ENCODE data around the gene OR2B6. TPM values are rescaled to one million over a fixed set of nuclear protein-coding genes. Genes with fewer than 3 reads are reported as not detected.

Gene OR2B6
- total RNA-seq, 1 donor from 2014 or later = 0.30 TPM

DNA sequence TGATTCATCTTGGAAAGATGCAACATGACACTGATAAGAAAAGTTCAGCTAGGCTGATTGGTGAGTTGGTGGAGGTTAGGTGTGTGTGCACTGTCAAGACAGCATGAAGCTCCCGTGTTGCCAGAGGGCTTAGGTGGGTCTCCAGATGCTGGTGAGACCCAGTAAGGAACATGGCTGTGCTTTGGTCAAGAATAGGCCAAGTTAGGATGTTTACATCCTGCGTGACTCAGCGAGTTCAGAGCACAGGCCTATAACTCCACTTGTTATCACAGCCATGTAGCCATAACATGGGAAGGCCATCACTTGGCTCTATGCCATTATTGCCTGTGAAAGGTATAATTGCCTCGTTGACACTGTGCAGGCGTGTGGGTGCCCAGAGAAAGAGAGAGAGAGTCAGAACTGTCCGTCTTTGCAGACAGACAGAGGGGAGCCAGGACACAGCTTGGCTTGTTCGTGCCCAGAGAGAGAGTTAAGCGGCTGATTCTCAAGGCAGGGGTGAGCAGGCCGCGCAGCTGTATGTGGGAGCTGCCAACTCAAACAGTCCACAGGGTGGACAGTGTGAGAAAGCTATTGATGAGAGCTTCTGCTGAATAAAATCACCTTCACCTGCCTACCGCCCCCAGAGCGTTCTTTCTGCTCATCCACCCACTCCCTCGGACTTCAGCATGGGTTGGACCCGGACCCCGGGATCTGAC, 43.5 kb downstream of the OR2B6 start:
- intact Hi-C loops (cut with micrococcal nuclease) = no loop called here

DNA sequence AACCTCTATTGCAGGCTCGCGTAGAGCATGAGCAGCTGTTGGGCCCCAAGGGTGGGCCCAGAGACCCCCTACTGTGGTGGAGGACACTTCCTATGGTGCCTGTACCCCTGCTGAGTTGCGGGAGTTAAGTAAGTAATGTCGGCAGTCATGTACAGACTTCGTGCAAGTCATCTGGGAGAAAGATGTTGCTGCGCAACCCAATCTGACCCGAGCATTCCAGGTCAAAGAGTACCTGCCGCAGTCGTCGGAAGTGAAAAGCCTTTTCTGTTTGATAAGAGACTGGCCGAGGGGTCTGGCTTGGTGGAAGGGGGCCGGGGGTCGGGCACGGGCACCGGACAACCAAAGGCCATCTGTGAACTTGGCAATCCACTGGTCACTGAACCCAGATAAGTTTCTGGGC, 44.3 kb downstream of the OR2B6 start:
- intact Hi-C loops (cut with micrococcal nuclease) = no loop called here

DNA sequence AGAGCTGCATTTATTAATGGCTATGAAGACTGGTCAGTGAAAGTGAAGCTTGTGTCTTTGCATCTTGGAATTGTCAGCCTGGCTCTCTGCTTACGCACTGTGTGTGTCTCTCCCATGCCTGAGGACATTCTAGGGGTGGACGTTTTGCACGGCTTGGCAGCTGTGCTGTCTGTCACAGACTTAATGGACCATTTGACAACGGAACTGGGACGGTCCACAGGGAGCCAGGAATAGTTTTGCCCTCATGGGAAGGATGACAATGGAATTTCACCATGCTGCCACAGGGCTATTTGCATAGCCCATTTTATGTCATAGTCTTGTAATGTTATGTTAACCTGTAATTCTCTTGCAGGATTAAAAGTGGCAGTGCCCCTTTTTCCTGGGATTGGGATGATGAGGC, 44.7 kb downstream of the OR2B6 start:
- intact Hi-C loops (cut with micrococcal nuclease) = no loop called here

DNA sequence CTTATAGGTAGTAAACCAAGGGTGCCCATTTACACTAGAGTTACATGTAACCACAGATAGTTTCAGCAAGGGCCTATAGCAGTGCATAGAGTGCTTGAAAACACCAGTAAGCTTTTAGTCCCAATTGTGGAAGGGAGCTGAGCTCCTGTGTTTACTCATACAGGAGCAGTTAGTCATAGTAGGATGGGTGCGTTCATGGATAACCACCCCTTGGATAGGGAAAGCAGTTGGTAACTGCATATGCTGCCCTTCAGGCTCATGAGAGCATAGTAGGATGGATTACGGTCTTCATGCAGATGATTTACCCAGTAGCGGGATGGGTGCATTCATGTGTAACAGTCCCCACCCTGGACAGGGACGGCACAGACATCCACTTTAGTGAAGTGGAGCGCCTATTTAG, 45.1 kb downstream of the OR2B6 start:
- intact Hi-C loops (cut with micrococcal nuclease) = no loop called here

DNA sequence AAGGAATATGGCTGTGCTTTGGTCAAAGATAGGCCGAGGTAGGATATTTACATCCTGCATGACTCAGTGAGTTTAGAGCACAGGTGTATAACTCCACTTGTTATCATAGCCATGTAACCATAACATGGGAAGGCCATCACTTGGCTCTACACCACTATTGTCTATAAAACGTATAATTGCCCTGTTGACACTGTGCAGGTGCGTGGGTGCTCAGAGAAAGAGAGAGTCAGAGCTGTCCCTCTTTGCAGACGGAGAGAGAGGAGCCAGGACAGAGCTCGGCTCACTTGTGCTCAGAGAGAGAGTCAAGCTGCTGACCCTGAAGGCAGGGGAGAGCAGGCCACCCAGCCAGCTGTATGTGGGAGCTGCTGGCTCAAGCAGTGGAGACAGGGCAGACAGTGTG, 46.0 kb downstream of the OR2B6 start:
- intact Hi-C loops (cut with micrococcal nuclease) = no loop called here

DNA sequence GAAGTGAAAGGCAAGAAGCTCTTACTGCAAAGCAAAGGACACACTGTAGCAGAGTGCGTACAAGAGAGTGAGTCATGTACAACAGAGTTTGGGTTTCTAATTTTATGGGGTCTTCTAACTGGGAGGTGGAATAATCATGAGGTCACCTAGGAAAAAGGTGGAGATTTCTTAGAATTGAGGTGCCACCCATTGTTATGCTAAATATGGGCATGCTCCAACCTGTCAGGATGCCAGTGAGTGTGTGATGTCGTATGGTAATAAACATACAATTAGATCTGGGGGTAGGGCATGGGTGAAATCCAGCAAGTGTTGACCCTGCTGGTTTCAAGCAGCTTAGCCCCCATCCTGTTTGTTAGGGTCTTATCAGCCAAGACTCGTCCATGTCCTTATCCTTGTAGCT, 46.6 kb downstream of the OR2B6 start:
- intact Hi-C loops (cut with micrococcal nuclease) = no loop called here

DNA sequence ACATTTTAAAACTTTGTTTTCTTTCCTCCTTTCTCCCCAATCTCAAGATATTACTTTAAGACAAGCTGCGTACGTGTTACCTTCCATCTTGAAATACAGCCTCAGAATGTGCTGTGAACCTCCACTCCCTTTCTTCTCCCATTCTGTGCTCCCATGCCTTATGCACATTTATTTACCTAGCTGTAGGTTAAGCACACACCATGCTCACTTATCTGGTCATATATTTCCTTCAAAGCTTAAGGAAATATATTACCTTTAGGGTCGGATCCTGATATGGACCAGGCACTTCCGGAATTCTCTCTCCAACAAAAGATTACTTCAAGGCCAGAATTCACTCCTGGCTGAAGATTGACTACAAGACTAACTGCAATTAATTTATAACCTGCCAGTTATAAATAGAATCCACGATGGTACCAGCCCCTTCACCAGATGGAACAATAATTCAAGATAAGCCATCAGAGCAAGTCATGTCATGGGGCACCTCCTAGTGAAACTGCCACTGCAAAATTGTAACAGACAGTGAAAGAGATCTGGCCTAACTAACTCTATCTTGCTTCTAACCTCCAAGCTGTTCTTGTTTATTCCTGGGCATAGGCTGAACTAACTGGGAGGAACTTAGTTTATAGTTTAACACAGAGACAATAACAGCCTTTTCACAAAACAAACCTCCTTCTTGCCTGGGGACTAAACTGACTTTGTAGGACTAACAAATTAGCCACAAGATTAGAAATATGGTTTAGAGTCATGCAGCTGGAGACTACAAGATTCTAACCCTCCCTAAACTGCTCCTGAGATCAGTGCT, 47.5 kb downstream of the OR2B6 start:
- intact Hi-C loops (cut with micrococcal nuclease) = no loop called here

DNA sequence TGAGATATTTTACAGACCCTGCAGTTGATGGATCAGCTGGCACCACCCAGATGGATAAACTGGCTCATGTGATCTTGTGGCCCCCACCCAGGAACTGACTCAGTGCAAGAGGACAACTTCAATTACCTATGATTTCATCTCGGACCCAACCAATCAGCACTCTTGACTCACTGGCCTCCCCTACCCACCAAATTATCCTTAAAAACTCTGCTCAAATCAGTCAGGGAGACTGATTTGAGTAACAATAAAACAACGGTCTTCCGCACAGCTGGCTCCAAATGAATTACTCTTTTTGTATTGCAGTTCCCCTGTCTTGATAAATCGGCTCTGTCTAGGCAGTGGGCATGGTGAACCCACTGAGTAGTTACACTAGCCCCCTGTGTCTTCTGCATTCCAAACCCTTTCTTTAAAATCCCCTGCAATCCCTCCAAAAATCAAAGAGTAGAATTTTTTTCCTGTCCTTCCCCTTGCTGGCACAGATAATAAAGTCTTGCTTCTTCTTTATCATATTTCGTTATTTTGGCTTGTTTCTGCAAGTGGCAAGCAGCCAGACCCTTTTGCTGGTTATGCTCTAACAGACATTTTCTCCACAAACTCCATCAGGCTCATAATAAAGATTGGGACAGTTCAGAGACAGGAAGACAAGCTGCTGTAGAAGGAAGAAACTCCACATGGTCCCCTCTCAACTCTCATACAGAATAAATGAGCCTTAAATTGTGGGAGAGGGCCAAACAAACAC, 48.3 kb downstream of the OR2B6 start:
- intact Hi-C loops (cut with micrococcal nuclease) = no loop called here

DNA sequence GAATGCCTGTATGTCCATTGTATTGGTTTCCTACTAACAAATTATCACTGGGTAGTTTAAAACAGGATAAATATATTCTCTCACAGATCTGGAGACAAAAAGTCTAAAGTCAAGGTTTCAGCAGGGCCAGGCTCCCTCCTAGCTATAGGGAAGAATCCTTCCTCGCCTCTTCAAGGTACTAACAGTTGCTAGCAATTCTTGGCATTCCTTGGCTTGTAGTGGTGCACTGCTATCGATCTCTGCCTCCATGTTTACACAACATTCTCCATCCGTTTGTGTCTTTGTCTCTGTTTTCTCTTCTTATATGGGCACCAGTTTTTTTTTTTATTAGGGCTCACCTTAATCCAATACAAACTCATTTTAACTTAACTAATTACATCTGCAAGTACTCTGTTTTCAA, 48.9 kb downstream of the OR2B6 start:
- intact Hi-C loops (cut with micrococcal nuclease) = no loop called here

Other genes starting within 250 kb of the OR2B6 start
- gene OR2B2, start 44.8 kb upstream of the OR2B6 start, total RNA-seq = not detected in 2 replicates
- 0.43 and 0.66 TPM in 2 replicates for gene ZNF165, start 123.3 kb downstream of the OR2B6 start, total RNA-seq
- gene ZSCAN16, start 167.4 kb downstream of the OR2B6 start, total RNA-seq = 5.4 and 5.6 TPM in 2 replicates
- gene ZKSCAN8, start 184.6 kb downstream of the OR2B6 start, total RNA-seq = 18.6 and 19.5 TPM in 2 replicates

Measured in T-helper 2 cell treated with Interferon-gamma antibody and Interleukin-4, amounts not matched to agents 100 ng/mL and 5 ng/mL, for 36 hours (primary cell).